Breast epithelium (tissue), 4 donors: ENCODE measurements around the gene FUZ. TPM values are rescaled to one million over a fixed set of nuclear protein-coding genes. Genes with fewer than 3 reads are reported as not detected.

Experiments used
- DNase-seq, 2 donors: peaks; one replicate each; pipeline ENCODE4 v3.0.0-alpha.2; 2019; ENCODE audit warnings: low spot score in 2 of 2
- H3K27ac ChIP-seq, 2 donors: fragments of 200-600 bp; sonication (generic) in 1 of 2; one replicate each; pipeline ENCODE4 v1.5.1; 2016 to 2019; ENCODE audit warnings: mild to moderate bottlenecking in 1 of 2
- H3K27me3 ChIP-seq, 2 donors: fragments of 200-600 bp; sonication (generic) in 1 of 2; one replicate each; pipeline versions ENCODE4 v1.5.1 to v1.6.0; 2017 to 2019; ENCODE audit warnings: control low read depth in 1 of 2, mild to moderate bottlenecking in 1 of 2
- H3K36me3 ChIP-seq: fragments of 200-600 bp; one replicate; pipeline ENCODE4 v1.5.1; 2019
- H3K4me1 ChIP-seq, 2 donors: fragments of 200-600 bp; sonication (generic); one replicate each; pipeline ENCODE4 v1.5.1; 2016 to 2019; ENCODE audit warnings: control low read depth in 1 of 2
- H3K4me3 ChIP-seq, 3 donors: fragments of 200-600 bp; sonication (generic); 1 replicate in 2 of 3; 2 replicates in 1 of 3; pipeline ENCODE4 v1.5.1; 2016 to 2019; ENCODE audit warnings: mild to moderate bottlenecking in 3 of 3, moderate library complexity in 2 of 3
- H3K9me3 ChIP-seq, 2 donors: fragments of 200-600 bp; sonication (generic) in 1 of 2; one replicate each; pipeline ENCODE4 v1.5.1; 2016 to 2019; ENCODE audit warnings: control low read depth in 1 of 2
- POLR2A ChIP-seq: fragments of 450-650 bp; IDR thresholded peaks from one replicate; pipeline ENCODE4 v1.6.1; 2016; ENCODE audit warnings: antibody characterized with exemption, mild to moderate bottlenecking, moderate library complexity
- POLR2AphosphoS5 ChIP-seq, 3 donors: sonication (generic); formaldehyde crosslinking; IDR thresholded peaks; one replicate each; pipeline ENCODE4 v1.6.1; 2017; ENCODE audit warnings: antibody characterized with exemption in 3 of 3
- intact Hi-C: fragments of 100-400 bp; cut with DNase I; formaldehyde crosslinking; loops from one replicate; pipeline ENCODE4 v1.15.1; 2023; ENCODE audit warnings: low total_unique reads
- total RNA-seq, 3 donors: library from RNA; depleted of rRNA; stranded (reverse); fragments of >200 nt; gene quantifications; one replicate each; pipeline ENCODE4 v1.1.0, GENCODE V29; 2016
- TF ChIP-seq, protein P1 (sequence below), 3 donors: fragments of 450-650 bp; IDR thresholded peaks; one replicate each; pipeline ENCODE4 v1.5.1; 2016 to 2017; ENCODE audit warnings: antibody characterized with exemption in 3 of 3, mild to moderate bottlenecking in 3 of 3, moderate library complexity in 3 of 3

FUZ gene
- total RNA-seq, 3 donors from 2014 or later = 13.0 to 27.4 (median 18.7) TPM

GRCh38 chr19:49807904-49808675 is 5.0 kb downstream of the FUZ start:
- Histone ChIP-seq H3K4me3 (peak overlapping the region; percentile 73 to 96 (median 76)), H3K27me3 (no peaks in the 10 kb centered on the region), H3K9me3 (no peaks in the 10 kb centered on the region), H3K36me3 (no peaks in the 10 kb centered on the region), H3K27ac (peak overlapping the region; percentile 92 to 98), H3K4me1 (peaks cover 7 to 14% of the 10 kb centered on the region in 2 donors)
- no peak for DNase-seq
- intact Hi-C loops = no loop called here
- TF ChIP-seq, protein P1, sequence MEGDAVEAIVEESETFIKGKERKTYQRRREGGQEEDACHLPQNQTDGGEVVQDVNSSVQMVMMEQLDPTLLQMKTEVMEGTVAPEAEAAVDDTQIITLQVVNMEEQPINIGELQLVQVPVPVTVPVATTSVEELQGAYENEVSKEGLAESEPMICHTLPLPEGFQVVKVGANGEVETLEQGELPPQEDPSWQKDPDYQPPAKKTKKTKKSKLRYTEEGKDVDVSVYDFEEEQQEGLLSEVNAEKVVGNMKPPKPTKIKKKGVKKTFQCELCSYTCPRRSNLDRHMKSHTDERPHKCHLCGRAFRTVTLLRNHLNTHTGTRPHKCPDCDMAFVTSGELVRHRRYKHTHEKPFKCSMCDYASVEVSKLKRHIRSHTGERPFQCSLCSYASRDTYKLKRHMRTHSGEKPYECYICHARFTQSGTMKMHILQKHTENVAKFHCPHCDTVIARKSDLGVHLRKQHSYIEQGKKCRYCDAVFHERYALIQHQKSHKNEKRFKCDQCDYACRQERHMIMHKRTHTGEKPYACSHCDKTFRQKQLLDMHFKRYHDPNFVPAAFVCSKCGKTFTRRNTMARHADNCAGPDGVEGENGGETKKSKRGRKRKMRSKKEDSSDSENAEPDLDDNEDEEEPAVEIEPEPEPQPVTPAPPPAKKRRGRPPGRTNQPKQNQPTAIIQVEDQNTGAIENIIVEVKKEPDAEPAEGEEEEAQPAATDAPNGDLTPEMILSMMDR (IDR thresholded peaks at IDR 0.05) = no peak

DNA sequence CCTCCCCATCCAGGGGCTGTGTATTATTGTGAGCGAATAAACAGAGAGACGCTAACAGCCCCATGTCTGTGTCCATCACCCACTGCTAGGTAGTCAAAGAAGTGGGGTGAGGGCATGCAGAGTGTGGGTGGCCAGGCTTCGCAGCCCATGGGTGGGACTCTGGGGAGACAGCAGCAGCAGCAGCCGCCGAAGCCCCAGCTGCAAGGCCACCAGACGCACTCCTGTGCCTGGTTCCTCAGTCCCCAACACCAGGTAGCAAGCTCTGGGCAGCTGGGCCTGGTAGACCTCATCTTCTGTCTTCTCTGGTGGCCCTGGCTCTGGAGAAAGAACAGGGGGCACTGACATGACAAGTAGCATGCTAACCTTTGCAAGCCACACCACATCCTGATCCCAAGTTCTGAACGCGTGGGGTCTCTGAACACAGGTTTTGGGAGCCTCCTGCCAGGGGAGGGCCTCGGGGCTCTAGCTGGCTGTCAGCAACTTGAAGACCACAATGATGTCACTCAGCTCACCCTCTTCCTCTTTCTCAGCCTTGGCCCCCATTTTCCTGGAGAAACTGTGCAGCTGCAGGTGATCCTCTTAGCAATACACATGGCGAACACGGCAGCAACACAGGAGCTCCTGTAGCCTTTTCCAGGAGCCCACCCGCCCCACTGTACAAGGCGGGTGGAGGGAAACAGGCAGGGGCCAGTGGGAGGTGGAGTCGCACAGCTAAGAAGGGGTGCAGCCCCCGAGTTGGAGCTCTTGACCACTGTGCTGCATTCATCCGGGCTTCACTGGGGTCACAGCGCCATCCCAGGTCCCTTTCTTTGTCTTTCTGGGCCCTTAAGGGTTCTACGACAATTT is 5.8 kb downstream of the FUZ start:
- intact Hi-C loops = no loop called here
- Histone ChIP-seq H3K27me3 (no peaks in the 10 kb centered on the region), H3K36me3 (no peaks in the 10 kb centered on the region), H3K9me3 (no peaks in the 10 kb centered on the region), H3K4me3 (no peak overlapping the region), H3K27ac (peak overlapping the region in 1 of 2 donors; percentile 32), H3K4me1 (peaks cover 7 to 10% of the 10 kb centered on the region in 2 donors)
- no peak for DNase-seq
- TF ChIP-seq POLR2AphosphoS5 (IDR thresholded peaks at IDR 0.05) (no peak), POLR2A (no peak)
- TF ChIP-seq, protein P1 (IDR thresholded peaks at IDR 0.05) = no peak

DNA sequence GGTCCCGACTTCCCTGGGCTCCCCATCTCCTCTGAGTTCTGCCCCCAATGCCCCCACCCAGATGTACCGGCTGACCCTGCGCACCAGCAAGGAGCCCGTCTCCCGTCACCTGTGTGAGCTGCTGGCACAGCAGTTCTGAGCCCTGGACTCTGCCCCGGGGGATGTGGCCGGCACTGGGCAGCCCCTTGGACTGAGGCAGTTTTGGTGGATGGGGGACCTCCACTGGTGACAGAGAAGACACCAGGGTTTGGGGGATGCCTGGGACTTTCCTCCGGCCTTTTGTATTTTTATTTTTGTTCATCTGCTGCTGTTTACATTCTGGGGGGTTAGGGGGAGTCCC is 6.5 kb downstream of the FUZ start:
- intact Hi-C loops = no loop called here
- no peak for DNase-seq
- Histone ChIP-seq H3K4me3 (no peak overlapping the region), H3K27ac (no peak overlapping the region), H3K4me1 (peaks cover 7% of the 10 kb centered on the region in 2 donors), H3K9me3 (no peaks in the 10 kb centered on the region), H3K27me3 (no peaks in the 10 kb centered on the region), H3K36me3 (no peaks in the 10 kb centered on the region)
- no peak for TF ChIP-seq POLR2AphosphoS5 (IDR thresholded peaks at IDR 0.05)
- TF ChIP-seq, protein P1 (IDR thresholded peaks at IDR 0.05) = no peak
- TF ChIP-seq POLR2A = no peak

DNA sequence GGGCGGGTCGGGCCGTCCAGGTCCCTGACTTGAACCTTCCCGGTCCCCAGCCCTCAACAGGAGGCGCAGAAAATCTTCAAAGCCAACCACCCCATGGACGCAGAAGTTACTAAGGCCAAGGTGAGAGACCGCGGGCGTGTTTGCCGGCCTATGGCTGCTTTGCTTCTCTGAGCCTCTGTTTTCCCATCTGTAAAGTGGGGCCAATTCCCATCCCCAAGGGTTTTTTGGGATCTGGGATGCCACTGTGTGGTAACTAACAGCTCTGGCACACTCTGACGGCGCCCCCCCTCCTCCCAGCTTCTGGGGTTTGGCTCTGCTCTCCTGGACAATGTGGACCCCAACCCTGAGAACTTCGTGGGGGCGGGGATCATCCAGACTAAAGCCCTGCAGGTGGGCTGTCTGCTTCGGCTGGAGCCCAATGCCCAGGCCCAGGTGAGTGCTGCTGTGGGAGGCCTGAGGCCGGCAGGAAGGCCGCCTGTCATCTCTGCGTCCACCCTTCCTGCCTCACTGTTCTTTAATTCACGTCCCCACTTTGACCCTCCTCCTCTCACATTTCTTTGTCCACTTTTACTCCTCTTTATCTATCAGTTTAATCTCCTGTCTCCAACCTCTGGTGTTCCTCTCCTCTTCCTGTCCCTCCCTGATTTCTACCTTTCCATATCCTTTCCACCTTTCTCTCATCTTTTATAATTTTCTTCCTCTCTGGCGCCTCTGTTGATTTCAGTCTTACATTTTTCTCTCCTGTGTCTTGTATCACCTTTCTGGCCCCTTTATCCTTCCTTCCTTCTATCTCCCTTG is 7.1 kb downstream of the FUZ start:
- intact Hi-C loops = no loop called here
- Histone ChIP-seq H3K27ac (no peak overlapping the region), H3K9me3 (no peaks in the 10 kb centered on the region), H3K4me1 (peaks cover 7% of the 10 kb centered on the region in 2 donors), H3K4me3 (no peak overlapping the region), H3K27me3 (no peaks in the 10 kb centered on the region), H3K36me3 (no peaks in the 10 kb centered on the region)
- no peak for DNase-seq
- TF ChIP-seq POLR2A (no peak), POLR2AphosphoS5 (IDR thresholded peaks at IDR 0.05) (no peak)
- TF ChIP-seq, protein P1 (IDR thresholded peaks at IDR 0.05) = no peak
